Right lobe of liver (tissue), 6 donors: ENCODE data around the gene SPAG7. TPM values are rescaled to one million over a fixed set of nuclear protein-coding genes. Genes with fewer than 3 reads are reported as not detected.

Experiments used
- ATAC-seq, 4 donors: fragments of 200-7000 bp; cut with Tn5 transposase; one replicate each; pipeline ENCODE4 v1.9.1; 2020; ENCODE audit warnings: mild to moderate bottlenecking in 4 of 4, moderate library complexity in 4 of 4
- DNase-seq, 3 donors: peaks; one replicate each; pipeline ENCODE4 v3.0.0-alpha.2; 2020
- H3K27ac ChIP-seq, 3 donors: fragments of 200-600 bp; one replicate each; pipeline ENCODE4 v1.8.0; 2022
- H3K27me3 ChIP-seq, 2 donors: fragments of 200-600 bp; one replicate each; pipeline ENCODE4 v1.8.0; 2022
- H3K36me3 ChIP-seq, 4 donors: fragments of 200-600 bp; sonication (generic) in 1 of 4; one replicate each; pipeline versions ENCODE4 v1.5.1 to v1.8.0; 2017 to 2022; ENCODE audit warnings: control low read depth in 1 of 4
- H3K4me1 ChIP-seq, 4 donors: fragments of 200-600 bp; sonication (generic) in 1 of 4; one replicate each; pipeline versions ENCODE4 v1.5.1 to v1.8.0; 2017 to 2022; ENCODE audit warnings: control low read depth in 1 of 4
- H3K4me3 ChIP-seq, 3 donors: fragments of 200-600 bp; one replicate each; pipeline ENCODE4 v1.8.0; 2022
- H3K9me3 ChIP-seq, 4 donors: fragments of 200-600 bp; sonication (generic) in 1 of 4; one replicate each; pipeline versions ENCODE4 v1.5.1 to v1.8.0; 2017 to 2022; ENCODE audit warnings: control low read depth in 1 of 4
- POLR2A ChIP-seq: fragments of 450-650 bp; IDR thresholded peaks from one replicate; pipeline ENCODE4 v1.6.1; 2017; ENCODE audit warnings: antibody characterized with exemption, mild to moderate bottlenecking
- WGBS: methylation state at CpG from one replicate; pipeline ENCODE4 v1.1.6; 2018; ENCODE audit warnings: low coverage, low lambda C conversion rate; ENCODE audit not compliant: insufficient coverage; ENCODE audit errors: missing lambda C conversion rate; 5-methylcytosine and 5-hydroxymethylcytosine counted together
- intact Hi-C, 2 donors: fragments of 100-400 bp; cut with DNase I; formaldehyde crosslinking; loops; one replicate each; pipeline versions ENCODE4 v1.11.2 to v1.14.1; 2022
- total RNA-seq, 6 experiments: library from RNA; depleted of rRNA in 2 of 6; stranded (reverse); fragments of >200 nt in 2 of 6; fragmentation: NEBNext Ultra II Directional in 3 of 6; extraction: Animal tissue kit (Norgen Biotek cat#: 25700) in 3 of 6; gene quantifications; one replicate each; pipeline versions ENCODE4 v1.1.0 to v1.2.4, GENCODE V29; 2016 to 2023
- TF ChIP-seq, protein P1 (sequence below), 4 donors: fragments of 200-600 bp in 3 of 4; fragments of 450-650 bp in 1 of 4; IDR thresholded peaks; one replicate each; pipeline versions ENCODE4 v1.5.1 to v1.8.0; 2016 to 2022; ENCODE audit warnings: antibody characterized with exemption in 4 of 4, mild to moderate bottlenecking in 2 of 4
- donor health status: DM: no; HTN: yes; CAD: no.
- donor health status: DM: no; HTN: no; CAD: no.
- donor health status: DM: no; HTN: no; CAD: no.
- donor health status: DM: no; HTN: yes; CAD: no.
- donor health status: DM: no; HTN: yes; CAD: no.

Gene SPAG7
- total RNA-seq, 6 experiments from 2014 or later = 22.3 to 33.9 (median 26.4) TPM

GRCh38 chr17:4950075-4950745 is 17.4 kb downstream of the SPAG7 start:
- no peaks in the 10 kb centered on the region for H3K9me3 ChIP-seq
- peaks cover 0 to 16% (median 0%) of the 10 kb centered on the region in 4 donors for H3K36me3 ChIP-seq
- peaks cover 0 to 28% (median 5%) of the 10 kb centered on the region in 4 donors for H3K4me1 ChIP-seq
- TF ChIP-seq, protein P1, sequence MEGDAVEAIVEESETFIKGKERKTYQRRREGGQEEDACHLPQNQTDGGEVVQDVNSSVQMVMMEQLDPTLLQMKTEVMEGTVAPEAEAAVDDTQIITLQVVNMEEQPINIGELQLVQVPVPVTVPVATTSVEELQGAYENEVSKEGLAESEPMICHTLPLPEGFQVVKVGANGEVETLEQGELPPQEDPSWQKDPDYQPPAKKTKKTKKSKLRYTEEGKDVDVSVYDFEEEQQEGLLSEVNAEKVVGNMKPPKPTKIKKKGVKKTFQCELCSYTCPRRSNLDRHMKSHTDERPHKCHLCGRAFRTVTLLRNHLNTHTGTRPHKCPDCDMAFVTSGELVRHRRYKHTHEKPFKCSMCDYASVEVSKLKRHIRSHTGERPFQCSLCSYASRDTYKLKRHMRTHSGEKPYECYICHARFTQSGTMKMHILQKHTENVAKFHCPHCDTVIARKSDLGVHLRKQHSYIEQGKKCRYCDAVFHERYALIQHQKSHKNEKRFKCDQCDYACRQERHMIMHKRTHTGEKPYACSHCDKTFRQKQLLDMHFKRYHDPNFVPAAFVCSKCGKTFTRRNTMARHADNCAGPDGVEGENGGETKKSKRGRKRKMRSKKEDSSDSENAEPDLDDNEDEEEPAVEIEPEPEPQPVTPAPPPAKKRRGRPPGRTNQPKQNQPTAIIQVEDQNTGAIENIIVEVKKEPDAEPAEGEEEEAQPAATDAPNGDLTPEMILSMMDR (IDR thresholded peaks at IDR 0.05) = no peak
- peak; percentile 69 for TF ChIP-seq POLR2A
- no peaks in the 10 kb centered on the region for H3K27me3 ChIP-seq
- intact Hi-C loops = no loop called here
- peak overlapping the region; percentile 97 to 98 (median 97) for H3K27ac ChIP-seq
- 5% methylated on average over 12 of the region's 52 CpGs for WGBS
- ATAC-seq (peak; percentile 1 to 39 (median 19)), DNase-seq (peak; percentile 85 to 91 (median 86))
- peak overlapping the region; percentile 86 to 100 (median 91) for H3K4me3 ChIP-seq

GRCh38 chr17:4949321-4950074 is 18.1 kb downstream of the SPAG7 start:
- peak; percentile 30 to 65 (median 58) for ATAC-seq
- Histone ChIP-seq H3K36me3 (peaks cover 0 to 20% (median 4%) of the 10 kb centered on the region in 4 donors), H3K4me3 (peak overlapping the region; percentile 86 to 100 (median 91)), H3K27ac (peak overlapping the region; percentile 97 to 98 (median 97)), H3K9me3 (no peaks in the 10 kb centered on the region), H3K4me1 (peaks cover 0 to 29% (median 5%) of the 10 kb centered on the region in 4 donors), H3K27me3 (no peaks in the 10 kb centered on the region)
- TF ChIP-seq, protein P1 (IDR thresholded peaks at IDR 0.05) = no peak
- no peak for TF ChIP-seq POLR2A
- intact Hi-C loops = no loop called here
- DNase-seq = peak; percentile 87 to 94 (median 92)
- WGBS = 2% methylated on average over 9 of the region's 75 CpGs

DNA sequence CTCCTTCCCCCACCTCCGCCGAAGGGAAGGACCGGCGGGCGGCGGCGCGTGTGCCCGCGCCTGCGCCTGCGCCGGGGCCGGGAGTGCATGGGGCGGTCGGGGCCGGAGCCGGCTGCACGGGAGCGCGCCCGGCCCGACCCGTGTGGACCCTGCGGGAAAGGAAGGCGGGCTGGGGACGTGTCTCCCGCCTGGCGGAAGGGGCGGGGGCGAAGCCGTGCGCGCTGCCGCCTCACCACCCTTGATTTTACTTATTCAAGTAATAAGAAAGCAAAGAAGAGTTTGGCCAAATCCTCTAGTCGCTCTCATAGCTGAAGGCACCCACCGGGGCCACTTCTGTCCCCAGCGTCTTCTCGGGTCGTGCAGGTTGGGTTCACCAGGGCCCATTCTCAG is 18.7 kb downstream of the SPAG7 start:
- DNase-seq (peak; percentile 89 to 94 (median 91)), ATAC-seq (peak; percentile 54 to 77 (median 67))
- H3K36me3 ChIP-seq = peaks cover 0 to 22% (median 4%) of the 10 kb centered on the region in 4 donors
- peaks cover 0 to 31% (median 5%) of the 10 kb centered on the region in 4 donors for H3K4me1 ChIP-seq
- intact Hi-C loops = no loop called here
- H3K4me3 ChIP-seq = peak overlapping the region; percentile 86 to 100 (median 91)
- H3K27ac ChIP-seq = peak overlapping the region; percentile 97 to 98 (median 97)
- TF ChIP-seq, protein P1 (IDR thresholded peaks at IDR 0.05) = no peak
- TF ChIP-seq POLR2A = peak; percentile 71
- no peaks in the 10 kb centered on the region for H3K9me3 ChIP-seq
- WGBS = 0% methylated on average over 4 of the region's 40 CpGs
- H3K27me3 ChIP-seq = no peaks in the 10 kb centered on the region

- 0% methylated on average over 9 of the region's 59 CpGs for WGBS
- TF ChIP-seq POLR2A = peak; percentile 97
- TF ChIP-seq, protein P1 (IDR thresholded peaks at IDR 0.05) = no peak
- intact Hi-C loops = no loop called here
Observed at GRCh38 chr17:4948166-4948930, 19.3 kb downstream of the SPAG7 start, which contains the start of gene PFN1. TSS of gene PFN1 (minus strand) at chr17:4948530. CDS start at chr17:4948394, 136 bp downstream.

More at GRCh38 chr17:4948166-4948930, 19.3 kb downstream of the SPAG7 start, which contains the start of gene PFN1:
- no peaks in the 10 kb centered on the region for H3K27me3 ChIP-seq
- H3K36me3 ChIP-seq = peaks cover 0 to 26% (median 6%) of the 10 kb centered on the region in 4 donors
- no peaks in the 10 kb centered on the region for H3K9me3 ChIP-seq
- peak; percentile 57 to 74 (median 69) for ATAC-seq
- H3K27ac ChIP-seq = peak within 1 kb of the TSS; percentile 97 to 98 (median 97)
- peak; percentile 91 to 95 (median 94) for DNase-seq
- H3K4me3 ChIP-seq = peak within 1 kb of the TSS; percentile 86 to 100 (median 91)
- H3K4me1 ChIP-seq = peaks cover 0 to 35% (median 5%) of the 10 kb centered on the region in 4 donors
